HepG2 (cell line): ENCODE data around the gene SLC6A17. TPM values are rescaled to one million over a fixed set of nuclear protein-coding genes. Genes with fewer than 3 reads are reported as not detected.

ENCODE experiments used
- ATAC-seq: fragments of 200-7000 bp; cut with Tn5 transposase; 3 replicates; pipeline ENCODE4 v1.9.1; 2020; ENCODE audit warnings: mild to moderate bottlenecking, moderate library complexity
- BruUV-seq: library from RNA; stranded (reverse); fragments of 400-500 nt; replicated peaks from 2 replicates; lab custom pipeline; 2021; lab: Mats Ljungman, UMichigan
- CTCF ChIA-PET: fragments of 300-600 bp; formaldehyde crosslinking; extraction: SDS; loops from one replicate; lab custom pipeline; 2021; ENCODE audit warnings: low total read pairs, inconsistent platforms, low intra/inter-chr PET ratio; lab: Yijun Ruan, JAX
- POLR2A ChIA-PET: fragments of 350-600 bp; sonication (Branson Sonifier 250); formaldehyde crosslinking; loops from one replicate; lab custom pipeline; 2020; ENCODE audit warnings: antibody characterized with exemption, inconsistent platforms; lab: Yijun Ruan, JAX
- DNase-seq: peaks from one replicate; pipeline ENCODE4 v3.0.0-alpha.2; 2015; ENCODE audit warnings: low spot score
- FAIRE-seq: peaks from 3 replicates; lab custom pipeline; 2011; peaks lifted over from hg19 to GRCh38; lab: Jason Lieb, UNC
- H2AFZ ChIP-seq: one replicate; pipeline ENCODE4 v1.6.1; 2011; ENCODE audit warnings: low read length, inconsistent platforms
- H3K27ac ChIP-seq: fragments of 300-600 bp; 3 replicates; pipeline ENCODE4 v1.8.0; 2011; ENCODE audit warnings: mixed run types, mild to moderate bottlenecking, mixed read lengths, low read length, inconsistent platforms; ENCODE audit not compliant: insufficient read depth; ENCODE audit errors: extremely low read length
- H3K27me3 ChIP-seq, 2 experiments: fragments of 200-600 bp in 1 of 2; 2 replicates in 1 of 2; 3 replicates in 1 of 2; pipeline versions ENCODE4 v1.6.0 to v1.8.0; 2011; ENCODE audit warnings: low read length in 2 of 2, mild to moderate bottlenecking in 2 of 2, moderate library complexity in 2 of 2, inconsistent platforms in 1 of 2; ENCODE audit not compliant: insufficient read depth in 2 of 2, control insufficient read depth in 1 of 2
- H3K36me3 ChIP-seq, 2 experiments: fragments of 200-600 bp in 1 of 2; replicated peaks in 1 of 2; 2 replicates in 1 of 2; 3 replicates in 1 of 2; pipeline versions ENCODE4 v1.5.1 to v1.8.0; 2011; ENCODE audit warnings: low read length in 2 of 2, inconsistent platforms in 1 of 2; ENCODE audit not compliant: insufficient read depth in 2 of 2, control insufficient read depth in 1 of 2
- H3K4me1 ChIP-seq: 2 replicates; pipeline ENCODE4 v1.5.1; 2012; ENCODE audit warnings: low read length, inconsistent platforms; ENCODE audit not compliant: insufficient read depth
- H3K4me2 ChIP-seq: 2 replicates; pipeline ENCODE4 v1.6.0; 2011; ENCODE audit warnings: low read depth, low read length, inconsistent platforms
- H3K4me3 ChIP-seq, 3 experiments: fragments of 200-600 bp in 1 of 3; sonication (generic), shearing (Covaris generic) in 1 of 3; replicated peaks in 1 of 3; 2 replicates each; pipeline ENCODE4 v1.5.1; 2011 to 2016; ENCODE audit warnings: low read length in 3 of 3, inconsistent platforms in 2 of 3, low read depth in 2 of 3, mild to moderate bottlenecking in 2 of 3, control low read depth in 1 of 3, mixed read lengths in 1 of 3; ENCODE audit not compliant: insufficient read depth in 1 of 3
- H3K79me2 ChIP-seq: one replicate; pipeline ENCODE4 v1.6.1; 2011; ENCODE audit warnings: low read length, inconsistent platforms; ENCODE audit not compliant: insufficient read depth
- H3K9ac ChIP-seq: 2 replicates; pipeline ENCODE4 v1.6.0; 2011; ENCODE audit warnings: mild to moderate bottlenecking, low read depth, low read length, inconsistent platforms; ENCODE audit not compliant: insufficient read depth
- H3K9me3 ChIP-seq: 2 replicates; pipeline ENCODE4 v1.5.1; 2012; ENCODE audit warnings: mild to moderate bottlenecking, low read length
- H4K20me1 ChIP-seq: 2 replicates; pipeline ENCODE4 v1.6.0; 2011; ENCODE audit warnings: inconsistent platforms, mild to moderate bottlenecking, low read length, moderate library complexity; ENCODE audit not compliant: insufficient read depth
- KLF16 ChIP-seq, 2 experiments: sonication (generic) in 1 of 2; formaldehyde crosslinking in 1 of 2; IDR thresholded peaks; 2 replicates each; pipeline versions ENCODE4 v1.6.1 to v1.8.0; 2016 to 2023; ENCODE audit warnings: missing genetic modification reagents in 2 of 2, missing compliant biosample characterization in 1 of 2
- NCOA5 ChIP-seq: sonication (generic); formaldehyde crosslinking; IDR thresholded peaks from 2 replicates; pipeline ENCODE4 v1.4.0; 2020; ENCODE audit warnings: missing genetic modification reagents
- NR1H2 ChIP-seq: sonication (generic); formaldehyde crosslinking; IDR thresholded peaks from 2 replicates; pipeline ENCODE4 v1.8.1; 2022; ENCODE audit warnings: low read depth, missing genetic modification reagents, borderline replicate concordance
- PAWR ChIP-seq: sonication (generic); formaldehyde crosslinking; IDR thresholded peaks from 2 replicates; pipeline ENCODE4 v1.4.0; 2020; ENCODE audit warnings: missing genetic modification reagents, mild to moderate bottlenecking, borderline replicate concordance
- POLR2G ChIP-seq: fragments of 200-400 bp; formaldehyde crosslinking; IDR thresholded peaks from 2 replicates; pipeline ENCODE4 v1.6.1; 2018; ENCODE audit warnings: mild to moderate bottlenecking, low read depth, low read length, moderate library complexity
- SIX1 ChIP-seq: sonication (generic); formaldehyde crosslinking; IDR thresholded peaks from 2 replicates; pipeline ENCODE4 v1.4.0; 2020; ENCODE audit warnings: missing genetic modification reagents, borderline replicate concordance
- TCF12 ChIP-seq, 2 experiments: fragments of 450-650 bp in 1 of 2; sonication (generic) in 1 of 2; formaldehyde crosslinking in 1 of 2; IDR thresholded peaks; 2 replicates each; pipeline versions ENCODE4 v1.6.1 to v1.8.0; 2017 to 2022; ENCODE audit warnings: antibody characterized with exemption in 1 of 2, mild to moderate bottlenecking in 1 of 2, missing genetic modification reagents in 1 of 2, moderate library complexity in 1 of 2
- TCF7L2 ChIP-seq: IDR thresholded peaks from 2 replicates; pipeline ENCODE4 v1.6.1; 2011; ENCODE audit warnings: mild to moderate bottlenecking, low read depth, low read length, moderate library complexity
- ZBTB21 ChIP-seq: sonication (generic); formaldehyde crosslinking; IDR thresholded peaks from 2 replicates; pipeline ENCODE4 v1.4.0; 2020; ENCODE audit warnings: missing genetic modification reagents
- ZFP90 ChIP-seq: sonication (generic); formaldehyde crosslinking; IDR thresholded peaks from 2 replicates; pipeline ENCODE4 v1.8.0; 2022; ENCODE audit warnings: missing genetic modification reagents, mild to moderate bottlenecking, inconsistent platforms, borderline replicate concordance
- ZIK1 ChIP-seq: sonication (generic); formaldehyde crosslinking; IDR thresholded peaks from 2 replicates; pipeline ENCODE4 v1.5.0; 2020; ENCODE audit warnings: mild to moderate bottlenecking, low read depth, missing genetic modification reagents, borderline replicate concordance
- ZNF317 ChIP-seq: sonication (generic); formaldehyde crosslinking; IDR thresholded peaks from 2 replicates; pipeline ENCODE4 v1.5.0; 2020; ENCODE audit warnings: mild to moderate bottlenecking, missing genetic modification reagents
- ZNF44 ChIP-seq: sonication (generic); formaldehyde crosslinking; IDR thresholded peaks from 2 replicates; pipeline ENCODE4 v1.5.1; 2020; ENCODE audit warnings: mild to moderate bottlenecking, missing genetic modification reagents
- ZNF644 ChIP-seq: IDR thresholded peaks from 2 replicates; pipeline ENCODE4 v1.6.1; 2016; ENCODE audit warnings: low read depth
- ZNF724P ChIP-seq: sonication (generic); formaldehyde crosslinking; IDR thresholded peaks from 2 replicates; pipeline ENCODE4 v1.8.0; 2022; ENCODE audit warnings: missing genetic modification reagents, borderline replicate concordance
- ZNF782 ChIP-seq: sonication (generic); formaldehyde crosslinking; IDR thresholded peaks from 2 replicates; pipeline ENCODE4 v1.4.0; 2020; ENCODE audit warnings: missing genetic modification reagents, mild to moderate bottlenecking, borderline replicate concordance
- whole genome bisulfite sequencing: methylation state at CpG from one replicate; pipeline ENCODE4 v1.1.6; 2017; ENCODE audit warnings: low lambda C conversion rate; 5-methylcytosine and 5-hydroxymethylcytosine counted together
- in situ Hi-C: cut with HindIII; loops from 2 replicates; pipeline ENCODE4 v1.10.0; 2017; ENCODE audit warnings: low pct_unique_long_range_greater_than_20kb; ENCODE audit not compliant: extremely low pct_ligation_motif_present
- intact Hi-C: fragments of 100-400 bp; cut with micrococcal nuclease; formaldehyde crosslinking; loops from one replicate; pipeline ENCODE4 v1.10.0; 2022; ENCODE audit not compliant: unreplicated experiment
- polyA plus RNA-seq, 8 experiments: library from polyadenylated mRNA; depleted of rRNA in 3 of 8; stranded (reverse) in 7 of 8; unstranded in 1 of 8; fragments of >200 nt; fragmentation: Illumina TruSeq in 4 of 8; extraction: Trizol in 4 of 8; gene quantifications; 2 replicates each; pipeline versions ENCODE4 v1.2.1 to v1.2.3, GENCODE V29; 2011 to 2016; ENCODE audit warnings: low read depth in 4 of 8, missing spikeins in 1 of 8, mixed read lengths in 1 of 8; ENCODE audit not compliant: insufficient read depth in 1 of 8
- total RNA-seq, 5 experiments: library from RNA; depleted of rRNA; stranded (reverse); fragments of >200 nt; fragmentation: Illumina TruSeq; extraction: Trizol; gene quantifications; 2 replicates each; pipeline ENCODE4 v1.2.3, GENCODE V29; 2016; ENCODE audit warnings: low read depth in 1 of 5
- TF ChIP-seq, protein P1 (sequence below): sonication (generic); formaldehyde crosslinking; IDR thresholded peaks from 2 replicates; pipeline ENCODE4 v1.4.0; 2020; ENCODE audit warnings: missing genetic modification reagents
- TF ChIP-seq, protein P2 (sequence below): sonication (generic); formaldehyde crosslinking; IDR thresholded peaks from 2 replicates; pipeline ENCODE4 v1.8.0; 2022; ENCODE audit warnings: missing genetic modification reagents, mild to moderate bottlenecking, borderline replicate concordance
- TF ChIP-seq, protein P3 (sequence below): sonication (generic); IDR thresholded peaks from 2 replicates; pipeline ENCODE4 v1.6.1; 2016; ENCODE audit warnings: low read depth, borderline replicate concordance
- TF ChIP-seq, protein P4 (sequence below): sonication (generic); formaldehyde crosslinking; IDR thresholded peaks from 2 replicates; pipeline ENCODE4 v1.8.1; 2023; ENCODE audit warnings: mild to moderate bottlenecking, missing genetic modification reagents

SLC6A17 gene
- total and polyA plus RNA-seq, 2 of the 13 experiments (the other 11 are each of a cell fraction or from before 2014, with no cell fraction given), result not detected

DNA sequence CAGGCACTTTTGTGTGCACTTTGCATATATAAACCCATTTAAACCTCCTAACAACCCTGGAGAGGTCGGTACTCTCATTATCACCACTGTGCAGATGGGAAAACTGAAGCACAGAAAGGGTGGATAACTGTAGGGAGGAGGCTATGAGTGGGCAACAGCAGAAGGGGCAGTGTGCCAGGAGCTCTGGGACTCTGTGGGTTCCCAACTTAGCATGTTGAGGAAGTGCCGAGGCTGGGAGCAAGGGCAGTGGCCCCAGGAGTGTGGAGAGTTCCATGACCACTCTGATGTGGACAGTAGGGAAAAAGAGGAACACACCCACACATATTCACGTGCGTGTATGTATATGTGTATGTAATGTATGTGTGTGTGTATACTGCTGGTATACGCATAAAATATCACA is 34.2 kb downstream of the SLC6A17 start (continued):
- TF ChIP-seq ZNF724P (CRISPR knock-in tag), result no peak
- no peak for TF ChIP-seq PAWR (CRISPR knock-in tag)
- no peak for TF ChIP-seq NCOA5 (CRISPR knock-in tag)
- TF ChIP-seq, protein P1, sequence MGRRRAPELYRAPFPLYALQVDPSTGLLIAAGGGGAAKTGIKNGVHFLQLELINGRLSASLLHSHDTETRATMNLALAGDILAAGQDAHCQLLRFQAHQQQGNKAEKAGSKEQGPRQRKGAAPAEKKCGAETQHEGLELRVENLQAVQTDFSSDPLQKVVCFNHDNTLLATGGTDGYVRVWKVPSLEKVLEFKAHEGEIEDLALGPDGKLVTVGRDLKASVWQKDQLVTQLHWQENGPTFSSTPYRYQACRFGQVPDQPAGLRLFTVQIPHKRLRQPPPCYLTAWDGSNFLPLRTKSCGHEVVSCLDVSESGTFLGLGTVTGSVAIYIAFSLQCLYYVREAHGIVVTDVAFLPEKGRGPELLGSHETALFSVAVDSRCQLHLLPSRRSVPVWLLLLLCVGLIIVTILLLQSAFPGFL (CRISPR knock-in tag), result no peak
- TF ChIP-seq ZNF317 (CRISPR knock-in tag), result no peak
- no peak for TF ChIP-seq ZBTB21 (CRISPR knock-in tag)
- TF ChIP-seq, protein P2, sequence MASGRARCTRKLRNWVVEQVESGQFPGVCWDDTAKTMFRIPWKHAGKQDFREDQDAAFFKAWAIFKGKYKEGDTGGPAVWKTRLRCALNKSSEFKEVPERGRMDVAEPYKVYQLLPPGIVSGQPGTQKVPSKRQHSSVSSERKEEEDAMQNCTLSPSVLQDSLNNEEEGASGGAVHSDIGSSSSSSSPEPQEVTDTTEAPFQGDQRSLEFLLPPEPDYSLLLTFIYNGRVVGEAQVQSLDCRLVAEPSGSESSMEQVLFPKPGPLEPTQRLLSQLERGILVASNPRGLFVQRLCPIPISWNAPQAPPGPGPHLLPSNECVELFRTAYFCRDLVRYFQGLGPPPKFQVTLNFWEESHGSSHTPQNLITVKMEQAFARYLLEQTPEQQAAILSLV (CRISPR knock-in tag), result no peak
- no peak for TF ChIP-seq ZNF44 (CRISPR knock-in tag)
- TF ChIP-seq KLF16 (CRISPR knock-in tag; IDR thresholded peaks at IDR 0.05), result no peak
- TF ChIP-seq NR1H2 (CRISPR knock-in tag), result no peak
- TF ChIP-seq ZNF644 (CRISPR knock-in tag), result no peak
- TF ChIP-seq POLR2G, result no peak
- TF ChIP-seq, all 625 proteins: peak for 0

DNA sequence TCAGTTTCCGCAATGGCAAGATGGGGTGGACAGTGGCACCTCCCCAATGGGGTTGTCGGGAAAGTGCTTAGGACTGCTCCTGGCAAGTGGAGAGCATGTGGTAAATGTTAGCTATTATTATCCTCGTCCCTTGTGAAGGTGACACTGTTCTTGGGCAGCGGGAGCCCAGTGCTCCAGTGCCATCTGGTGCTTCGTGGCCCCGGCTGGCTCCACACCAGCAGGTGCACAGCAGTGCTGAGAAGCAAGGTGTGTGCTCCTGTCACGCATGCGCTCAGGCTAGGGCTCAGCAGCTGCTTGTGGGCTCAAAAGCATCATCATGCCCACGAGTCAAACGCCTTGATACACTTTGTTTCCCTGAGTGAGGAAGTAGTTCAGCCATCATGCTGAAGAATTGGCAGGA is 34.9 kb downstream of the SLC6A17 start:
- DNase-seq (no peak), FAIRE-seq (no peak), ATAC-seq (no peak)
- Histone ChIP-seq H3K27ac (no peak overlapping the region), H3K79me2 (no peaks in the 10 kb centered on the region), H3K4me2 (no peak overlapping the region), H3K4me1 (no peaks in the 10 kb centered on the region), H3K27me3 (peaks cover 1 to 68% of the 10 kb centered on the region in 2 experiments), H3K4me3 (no peak overlapping the region), H4K20me1 (no peaks in the 10 kb centered on the region), H3K36me3 (no peaks in the 10 kb centered on the region), H3K9ac (no peak overlapping the region), H3K9me3 (no peaks in the 10 kb centered on the region), H2AFZ (no peak overlapping the region)
- ChIA-PET POLR2A (no interaction called here), CTCF (no interaction called here)
- no TSS peak for BruUV-seq
- intact Hi-C loops, result no loop called here
- 0% methylated on average over 2 of the region's 10 CpGs for WGBS
- in situ Hi-C loops, result no loop called here
- TF ChIP-seq, protein P3, sequence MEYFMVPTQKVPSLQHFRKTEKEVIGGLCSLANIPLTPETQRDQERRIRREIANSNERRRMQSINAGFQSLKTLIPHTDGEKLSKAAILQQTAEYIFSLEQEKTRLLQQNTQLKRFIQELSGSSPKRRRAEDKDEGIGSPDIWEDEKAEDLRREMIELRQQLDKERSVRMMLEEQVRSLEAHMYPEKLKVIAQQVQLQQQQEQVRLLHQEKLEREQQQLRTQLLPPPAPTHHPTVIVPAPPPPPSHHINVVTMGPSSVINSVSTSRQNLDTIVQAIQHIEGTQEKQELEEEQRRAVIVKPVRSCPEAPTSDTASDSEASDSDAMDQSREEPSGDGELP, result no peak
- TF ChIP-seq, protein P4, sequence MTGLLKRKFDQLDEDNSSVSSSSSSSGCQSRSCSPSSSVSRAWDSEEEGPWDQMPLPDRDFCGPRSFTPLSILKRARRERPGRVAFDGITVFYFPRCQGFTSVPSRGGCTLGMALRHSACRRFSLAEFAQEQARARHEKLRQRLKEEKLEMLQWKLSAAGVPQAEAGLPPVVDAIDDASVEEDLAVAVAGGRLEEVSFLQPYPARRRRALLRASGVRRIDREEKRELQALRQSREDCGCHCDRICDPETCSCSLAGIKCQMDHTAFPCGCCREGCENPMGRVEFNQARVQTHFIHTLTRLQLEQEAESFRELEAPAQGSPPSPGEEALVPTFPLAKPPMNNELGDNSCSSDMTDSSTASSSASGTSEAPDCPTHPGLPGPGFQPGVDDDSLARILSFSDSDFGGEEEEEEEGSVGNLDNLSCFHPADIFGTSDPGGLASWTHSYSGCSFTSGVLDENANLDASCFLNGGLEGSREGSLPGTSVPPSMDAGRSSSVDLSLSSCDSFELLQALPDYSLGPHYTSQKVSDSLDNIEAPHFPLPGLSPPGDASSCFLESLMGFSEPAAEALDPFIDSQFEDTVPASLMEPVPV (CRISPR knock-in tag), result no peak
- TF ChIP-seq ZFP90 (CRISPR knock-in tag) (no peak), ZNF782 (no peak), SIX1 (CRISPR knock-in tag) (no peak), TCF7L2 (no peak), ZIK1 (CRISPR knock-in tag) (no peak), TCF12 (IDR thresholded peaks at IDR 0.05) (no peak), TCF12 (CRISPR knock-in tag; IDR thresholded peaks at IDR 0.05) (no peak)
